AG20443 (cell line): ENCODE results near the gene LEFTY1.
"Not testable (repeated sequence)": the region's sequence is repeated elsewhere in the genome, so short reads cannot be mapped to it uniquely, and the experiment has no call there.

Experiments used
- DNase-seq: peaks from one replicate; pipeline ENCODE4 v3.0.0; 2012; ENCODE audit warnings: low spot score, mixed read lengths

Gene LEFTY1

DNA sequence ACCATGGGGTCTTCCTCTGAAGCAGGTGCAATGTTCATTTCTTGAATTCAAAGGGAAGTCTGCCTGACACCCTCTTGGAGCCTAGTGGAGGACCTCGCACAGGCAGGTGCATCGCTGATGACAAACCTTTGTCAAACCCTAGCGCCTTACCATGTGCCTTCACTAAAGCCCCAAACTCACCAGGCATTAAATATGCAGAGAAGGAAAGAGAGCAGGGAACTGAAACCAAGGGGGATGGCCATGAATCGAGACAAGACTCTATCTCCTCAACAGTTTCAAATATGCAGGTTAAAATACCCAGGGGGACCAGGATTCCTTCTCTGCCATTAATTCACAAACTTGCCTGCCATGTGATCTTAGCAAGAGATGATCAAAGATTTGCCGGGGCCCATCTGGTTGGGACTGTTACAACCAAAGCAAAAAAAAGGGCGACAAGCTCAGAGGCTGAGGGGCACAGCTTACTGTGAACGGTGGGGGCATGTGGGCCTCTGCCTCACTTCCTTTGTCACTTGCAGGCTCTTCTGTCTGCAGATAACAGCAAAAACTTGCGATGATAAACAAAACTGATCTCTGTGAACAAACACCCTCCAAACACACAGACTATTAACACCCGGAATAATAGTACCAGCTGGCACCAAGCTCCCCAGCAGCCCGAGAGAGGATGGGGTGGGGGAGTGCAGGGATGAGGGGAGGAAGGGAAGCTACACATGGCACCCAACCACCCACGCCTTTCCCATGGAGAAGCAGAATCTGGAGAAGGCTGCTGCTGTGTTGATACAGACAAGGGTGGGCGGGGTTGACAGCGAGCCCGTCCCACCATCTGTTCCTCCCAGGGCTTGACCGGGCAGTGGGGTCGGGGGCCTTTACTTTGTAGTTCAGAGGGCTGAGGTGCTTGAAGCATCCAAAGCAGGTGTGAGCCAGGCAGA, 40.7 kb downstream of the LEFTY1 start:
- DNase-seq: no peak

DNA sequence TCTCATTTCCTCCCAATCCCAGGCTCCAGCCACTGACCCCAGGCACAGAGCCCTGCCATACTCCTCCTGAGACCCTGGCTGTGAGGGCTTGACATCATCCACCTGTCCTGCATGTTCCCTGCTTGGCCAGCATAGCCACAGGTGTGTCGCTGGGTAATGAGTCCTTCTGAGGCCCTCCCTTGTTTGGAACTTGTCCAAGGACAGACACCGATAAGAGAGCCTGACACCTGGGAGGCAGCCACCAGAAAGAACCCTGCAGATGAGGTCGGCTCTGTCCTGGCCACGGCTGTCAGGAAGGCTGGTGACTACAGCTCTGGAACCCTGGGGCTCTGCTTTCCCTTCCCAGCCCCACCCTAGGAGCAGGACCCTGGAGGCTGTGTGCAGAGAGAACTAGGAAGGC, 41.3 kb downstream of the LEFTY1 start:
- DNase-seq: no peak

DNA sequence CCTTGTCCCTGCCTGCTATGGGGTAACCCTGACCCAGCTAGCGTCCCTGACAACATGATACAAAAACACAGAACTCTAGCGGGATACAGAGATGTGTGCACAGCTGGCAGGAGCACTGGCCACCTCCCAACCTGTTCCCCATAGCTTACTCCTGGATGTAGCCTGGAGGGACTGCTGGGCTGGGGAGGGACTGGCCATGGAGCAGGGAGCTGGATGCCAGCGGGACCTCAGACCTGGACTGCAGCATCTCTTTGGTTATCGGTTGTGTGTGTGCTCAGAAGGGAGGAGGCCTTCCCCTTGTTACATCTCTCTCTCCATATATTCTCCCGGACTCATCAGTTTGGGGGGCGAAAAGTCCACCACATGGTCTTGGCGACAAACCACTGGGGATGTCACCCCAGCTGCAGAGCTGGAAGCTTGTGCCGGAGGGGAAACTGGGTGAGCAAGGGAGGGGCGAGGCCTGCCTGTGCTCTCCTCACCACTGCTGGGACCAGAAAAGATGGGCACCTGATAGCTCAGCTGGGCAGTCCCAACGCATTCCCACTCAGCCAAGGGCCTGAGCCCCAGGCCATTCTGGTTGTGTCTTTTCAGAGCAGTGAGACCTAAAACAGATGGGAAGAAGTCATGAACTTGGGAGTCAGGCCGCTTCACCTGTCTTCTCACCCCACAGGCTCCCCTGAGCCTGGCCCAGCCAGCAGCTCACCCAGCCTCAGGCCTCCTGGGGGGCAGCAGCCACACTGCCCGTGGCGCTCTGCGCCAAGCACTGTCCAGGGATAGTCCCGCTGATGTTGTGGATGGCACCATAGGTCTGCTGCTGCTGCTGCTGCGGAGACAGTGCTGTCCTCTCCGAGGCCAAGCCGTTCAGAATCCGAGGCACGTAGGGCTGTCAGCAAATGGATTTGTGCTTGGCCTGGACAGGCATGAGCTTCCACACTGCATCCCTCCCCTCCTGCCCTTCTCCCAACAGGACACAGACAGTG, 42.3 kb downstream of the LEFTY1 start:
- DNase-seq: no peak

DNA sequence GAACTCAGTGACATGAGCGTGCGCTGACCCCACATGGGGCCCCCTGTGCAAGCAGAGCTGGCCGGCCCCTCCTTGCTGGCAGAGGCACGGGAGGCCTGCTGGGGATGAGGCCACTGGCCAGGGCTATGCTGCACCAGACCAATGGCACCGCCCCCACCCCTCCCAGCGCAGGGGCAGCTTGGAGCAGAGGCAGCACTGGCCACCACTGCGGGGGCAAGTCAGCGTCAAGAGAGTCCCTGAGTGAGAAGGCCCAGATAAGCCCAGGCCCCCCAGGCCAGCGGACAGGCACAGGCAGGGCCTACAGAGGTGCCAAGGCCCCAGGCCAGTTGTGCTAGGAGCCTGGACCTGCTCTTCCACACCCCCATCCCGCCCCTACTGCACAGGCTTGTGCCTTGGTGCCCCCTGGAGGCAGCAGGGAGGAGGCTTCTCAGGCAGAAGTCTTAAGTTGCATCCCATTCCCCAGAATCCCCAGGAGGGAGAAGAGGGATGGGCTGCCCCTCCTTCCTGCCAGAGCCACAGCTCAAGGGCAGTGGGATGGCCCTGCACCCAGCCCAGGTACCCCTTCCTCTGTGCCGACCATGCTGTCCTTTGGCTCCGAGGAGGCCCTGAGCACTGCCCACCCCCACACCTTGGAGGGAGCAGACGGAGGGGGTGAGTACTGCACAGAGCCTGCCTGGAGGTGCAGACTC, 43.2 kb downstream of the LEFTY1 start:
- peak; percentile 88 for DNase-seq

DNA sequence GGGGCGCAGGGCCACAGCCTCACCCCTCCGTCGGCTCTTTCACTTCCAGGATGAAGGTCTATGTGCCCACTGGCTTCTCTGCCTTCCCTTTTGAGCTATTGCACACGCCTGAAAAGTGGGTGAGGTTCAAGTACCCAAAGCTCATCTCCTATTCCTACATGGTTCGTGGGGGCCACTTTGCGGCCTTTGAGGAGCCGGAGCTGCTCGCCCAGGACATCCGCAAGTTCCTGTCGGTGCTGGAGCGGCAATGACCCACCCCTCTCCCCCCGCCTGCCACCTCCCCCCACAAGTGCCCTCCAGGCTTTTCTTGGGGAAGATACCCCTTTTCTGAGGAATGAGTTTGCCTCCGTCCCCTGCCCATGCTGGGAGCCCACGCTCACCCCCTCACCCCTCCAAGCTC, 43.8 kb downstream of the LEFTY1 start:
- no peak for DNase-seq

DNA sequence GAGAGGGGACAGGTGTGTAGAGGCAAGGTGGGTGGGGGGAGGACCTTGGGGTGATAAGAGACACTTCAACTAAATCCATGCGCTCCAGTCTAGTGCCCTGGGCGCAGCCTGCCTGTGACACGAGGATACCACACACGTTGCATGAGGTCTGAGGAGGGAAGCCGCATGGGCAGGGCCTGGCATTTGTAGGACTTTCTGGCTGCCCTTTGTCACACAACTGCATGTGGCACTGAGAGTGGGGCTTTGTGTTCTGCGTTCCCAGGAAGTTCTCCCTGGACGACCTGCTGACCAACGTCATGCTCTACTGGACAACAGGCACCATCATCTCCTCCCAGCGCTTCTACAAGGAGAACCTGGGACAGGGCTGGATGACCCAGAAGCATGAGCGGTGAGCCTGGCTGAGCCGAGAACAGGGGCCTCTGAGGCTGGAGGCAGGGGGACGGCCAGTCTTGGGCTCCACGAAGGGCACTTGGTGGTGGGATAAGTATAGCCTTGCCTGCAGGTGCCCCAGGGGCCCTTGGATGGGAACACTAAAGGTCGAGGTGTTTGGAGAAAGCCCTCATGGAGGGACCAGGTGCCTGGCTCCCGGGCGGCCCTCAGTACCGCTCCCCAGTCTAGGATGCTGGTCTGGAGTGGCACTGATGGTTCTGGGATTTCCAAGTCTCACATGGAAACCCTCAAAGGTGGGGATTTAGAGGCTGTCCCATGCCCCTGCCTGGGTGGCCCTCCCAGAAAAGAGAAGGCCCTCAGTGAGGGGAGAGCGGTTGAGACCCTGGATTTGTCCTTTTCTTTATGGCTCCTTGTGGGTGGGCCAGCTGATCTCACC, 44.5 kb downstream of the LEFTY1 start:
- no peak for DNase-seq

DNA sequence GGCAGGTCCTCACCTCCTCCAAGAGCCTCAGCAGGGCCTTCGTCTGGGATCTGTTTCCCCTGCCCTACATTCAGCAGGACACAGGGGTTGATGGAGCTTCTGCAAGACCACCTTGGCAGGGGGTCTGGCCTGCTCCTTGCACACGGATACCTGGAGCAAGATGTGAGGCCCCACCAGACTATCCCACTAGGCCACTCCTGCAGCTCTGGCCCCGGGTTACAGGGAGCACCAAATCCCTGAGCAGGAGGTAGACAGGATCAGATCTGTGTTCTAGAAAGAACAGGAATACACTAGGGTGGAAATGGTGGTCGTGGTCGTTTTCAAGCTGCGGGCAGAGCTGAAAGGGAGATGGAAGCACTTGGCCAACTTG, 45.5 kb downstream of the LEFTY1 start:
- no peak for DNase-seq

DNA sequence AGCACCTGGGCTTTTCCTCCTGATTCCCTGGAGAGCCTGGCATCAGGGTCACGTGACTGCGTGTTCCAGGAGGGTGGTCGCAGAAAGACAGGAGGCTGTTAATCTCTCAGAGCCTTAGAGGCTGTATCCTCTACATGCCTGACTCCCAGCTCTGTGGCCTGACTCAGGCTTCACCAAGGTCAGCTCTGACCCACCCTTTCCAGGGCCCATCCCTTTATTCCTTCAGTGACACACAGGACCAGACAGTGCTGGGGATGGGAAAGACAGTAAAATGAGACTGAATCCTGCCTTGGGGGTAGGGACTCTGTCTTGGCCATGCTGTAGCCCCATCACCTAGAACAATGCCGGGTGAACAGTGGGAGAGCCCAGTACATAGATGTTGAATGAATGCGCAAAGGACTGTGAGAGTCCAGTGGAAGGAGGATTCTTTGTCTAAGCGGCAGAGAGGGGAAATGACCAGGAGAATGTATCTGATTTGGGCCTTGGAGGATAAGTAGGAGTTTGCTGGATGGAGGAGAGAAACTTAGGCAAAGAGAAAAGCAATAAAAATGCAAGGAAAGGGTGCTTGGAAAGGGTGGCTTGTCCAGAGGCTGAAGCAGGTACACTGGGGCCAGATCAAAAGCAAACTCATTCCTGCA, 46.0 kb downstream of the LEFTY1 start:
- DNase-seq: no peak

DNA sequence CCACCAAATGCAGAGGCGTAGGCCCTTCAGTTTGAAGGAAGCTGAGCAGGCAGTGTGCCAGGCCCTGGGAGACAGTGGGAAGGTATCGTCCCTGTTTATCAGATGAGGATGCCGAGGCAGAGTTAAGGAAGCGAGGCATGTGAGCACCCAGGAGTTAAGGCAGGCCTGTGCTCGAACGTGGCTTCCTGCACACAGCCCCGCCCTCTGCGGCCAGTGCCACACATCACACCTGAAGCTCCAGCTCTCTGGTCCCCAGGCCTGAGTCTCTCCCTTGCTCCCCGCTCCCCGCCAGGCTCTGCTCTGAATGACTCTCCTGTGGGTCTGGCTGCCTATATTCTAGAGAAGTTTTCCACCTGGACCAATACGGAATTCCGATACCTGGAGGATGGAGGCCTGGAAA, 46.9 kb downstream of the LEFTY1 start:
- DNase-seq: no peak

DNA sequence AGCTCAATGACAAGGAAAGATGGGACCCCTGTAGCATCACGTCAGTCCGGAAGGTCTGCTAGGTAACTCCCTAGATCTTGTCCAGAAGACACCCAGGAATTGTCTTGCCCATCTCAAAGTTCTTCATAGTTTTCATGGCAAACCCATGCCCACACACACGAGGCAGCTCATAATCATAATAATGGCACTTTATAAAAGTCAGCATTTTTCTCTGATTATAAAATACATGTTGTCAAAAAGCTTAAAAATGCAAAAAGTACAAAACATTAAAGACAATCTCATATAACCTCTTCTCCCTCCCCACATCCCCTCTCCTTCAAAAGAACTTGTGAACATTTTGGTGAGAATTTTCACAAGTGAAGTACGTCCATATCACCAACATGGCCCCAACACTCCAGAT, 48.2 kb downstream of the LEFTY1 start:
- DNase-seq: no peak

DNA sequence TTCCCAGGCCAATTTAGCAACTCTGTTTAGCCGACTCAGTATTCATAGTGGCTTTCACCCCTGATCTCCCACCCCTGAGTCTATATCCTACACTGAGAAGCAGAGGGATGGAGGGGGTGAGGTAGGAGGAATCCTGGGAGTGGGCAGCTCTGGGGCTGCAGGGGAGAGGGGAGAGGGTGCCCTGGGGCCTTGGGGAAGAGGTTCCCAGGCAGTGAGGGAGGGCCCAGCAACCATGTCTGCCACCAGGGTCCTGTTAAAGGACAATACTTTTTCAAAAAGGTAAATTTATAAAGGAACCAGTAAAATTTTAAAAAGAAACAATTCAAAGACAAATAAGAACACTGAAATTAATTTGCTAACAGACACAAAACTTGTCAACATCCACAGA, 48.7 kb downstream of the LEFTY1 start:
- no peak for DNase-seq

DNA sequence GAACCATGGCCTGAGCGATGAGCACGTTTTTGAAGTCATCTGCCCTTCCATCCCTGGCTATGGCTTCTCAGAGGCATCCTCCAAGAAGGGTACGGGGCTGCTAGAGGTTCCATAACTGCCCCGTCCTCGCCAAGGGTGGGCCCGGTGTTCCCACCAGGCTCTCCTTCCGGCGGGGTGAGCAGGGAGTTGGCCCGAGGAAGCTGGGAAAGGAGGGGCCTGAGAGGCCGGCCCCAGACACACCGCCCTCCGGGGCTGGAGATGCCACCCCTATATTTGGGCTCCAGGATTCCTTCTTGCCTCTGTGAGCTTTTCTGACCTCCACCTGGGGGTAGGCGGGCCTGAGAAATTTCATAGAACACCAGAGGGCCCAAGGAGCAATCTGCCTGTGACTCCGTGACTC, 50.2 kb downstream of the LEFTY1 start:
- no peak for DNase-seq

DNA sequence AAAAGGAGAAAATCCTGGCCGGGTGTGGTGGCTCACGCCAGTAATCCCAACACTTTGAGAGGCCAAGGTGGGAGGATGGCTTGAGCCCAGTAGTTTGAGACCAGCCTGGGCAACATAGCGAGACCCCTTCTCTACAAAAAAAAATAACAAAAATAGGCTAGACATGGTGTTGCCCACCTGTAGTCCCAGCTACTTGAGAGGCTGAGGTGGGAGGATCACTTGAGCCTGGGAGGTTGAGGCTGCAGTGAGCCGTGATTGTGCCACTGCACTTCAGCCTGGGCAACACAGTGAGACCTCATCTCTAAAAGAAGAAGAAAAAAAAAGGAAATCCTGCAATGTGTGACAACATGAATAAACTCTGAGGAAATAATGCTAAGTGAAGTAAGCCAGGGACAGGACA, 52.6 kb downstream of the LEFTY1 start:
- DNase-seq: not testable (repeated sequence)
